ENCODE results near the gene SAMD10.

Gene SAMD10

DNA sequence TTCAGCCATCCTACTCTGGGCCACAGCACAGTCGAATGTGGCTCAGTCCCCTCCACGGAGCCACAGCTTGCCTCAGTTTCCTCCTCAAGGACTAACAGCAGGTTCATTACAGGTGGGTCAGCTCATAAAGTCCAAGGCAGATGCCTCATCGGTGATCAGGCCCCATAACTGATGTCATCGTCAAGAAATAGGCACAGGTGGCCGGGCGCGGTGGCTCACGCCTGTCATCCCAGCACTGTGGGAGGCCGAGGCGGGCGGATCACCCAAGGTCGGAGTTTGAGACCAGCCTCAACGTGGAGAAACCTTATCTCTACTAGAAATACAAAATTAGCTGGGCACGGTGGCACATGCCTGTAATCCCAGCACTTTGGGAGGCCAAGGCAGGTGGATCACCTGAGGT is 26.7 kb downstream of the SAMD10 start:
- Histone ChIP-seq H3K79me2 (ENCODE audit: insufficient read depth, low read length) (no peaks in the 10 kb centered on the region), H3K9ac (ENCODE audit: low read length) (no peak overlapping the region), H3K9me3 (ENCODE audit: low read length) (no peaks in the 10 kb centered on the region), H3K36me3 (ENCODE audit: insufficient read depth, low read length) (no peaks in the 10 kb centered on the region), H3K4me2 (ENCODE audit: low read length) (no peak overlapping the region), H3K9me2 (ENCODE audit: low read depth, low read length) (no peaks in the 10 kb centered on the region), H2AFZ (ENCODE audit: low read length) (no peak overlapping the region), H3K27ac (ENCODE audit: low read depth, low read length, poor library complexity, severe bottlenecking) (no peak overlapping the region), H4K20me1 (ENCODE audit: insufficient read depth, low read length) (no peaks in the 10 kb centered on the region), H3K4me1 (ENCODE audit: insufficient read depth, low read length, severe bottlenecking) (peaks cover 69% of the 10 kb centered on the region), H3K4me3 (ENCODE audit: low read depth, low read length, poor library complexity, severe bottlenecking) (no peak overlapping the region), H3K27me3 (ENCODE audit: insufficient read depth, low read length) (no peaks in the 10 kb centered on the region), H3F3A (ENCODE audit: insufficient read depth, low read length) (no peaks in the 10 kb centered on the region)
- TF ChIP-seq, protein P1, sequence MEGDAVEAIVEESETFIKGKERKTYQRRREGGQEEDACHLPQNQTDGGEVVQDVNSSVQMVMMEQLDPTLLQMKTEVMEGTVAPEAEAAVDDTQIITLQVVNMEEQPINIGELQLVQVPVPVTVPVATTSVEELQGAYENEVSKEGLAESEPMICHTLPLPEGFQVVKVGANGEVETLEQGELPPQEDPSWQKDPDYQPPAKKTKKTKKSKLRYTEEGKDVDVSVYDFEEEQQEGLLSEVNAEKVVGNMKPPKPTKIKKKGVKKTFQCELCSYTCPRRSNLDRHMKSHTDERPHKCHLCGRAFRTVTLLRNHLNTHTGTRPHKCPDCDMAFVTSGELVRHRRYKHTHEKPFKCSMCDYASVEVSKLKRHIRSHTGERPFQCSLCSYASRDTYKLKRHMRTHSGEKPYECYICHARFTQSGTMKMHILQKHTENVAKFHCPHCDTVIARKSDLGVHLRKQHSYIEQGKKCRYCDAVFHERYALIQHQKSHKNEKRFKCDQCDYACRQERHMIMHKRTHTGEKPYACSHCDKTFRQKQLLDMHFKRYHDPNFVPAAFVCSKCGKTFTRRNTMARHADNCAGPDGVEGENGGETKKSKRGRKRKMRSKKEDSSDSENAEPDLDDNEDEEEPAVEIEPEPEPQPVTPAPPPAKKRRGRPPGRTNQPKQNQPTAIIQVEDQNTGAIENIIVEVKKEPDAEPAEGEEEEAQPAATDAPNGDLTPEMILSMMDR (IDR thresholded peaks at IDR 0.05; ENCODE audit: low read length): no peak
- no peak for TF ChIP-seq EZH2 (IDR thresholded peaks at IDR 0.05; ENCODE audit: borderline replicate concordance, low read length)

DNA sequence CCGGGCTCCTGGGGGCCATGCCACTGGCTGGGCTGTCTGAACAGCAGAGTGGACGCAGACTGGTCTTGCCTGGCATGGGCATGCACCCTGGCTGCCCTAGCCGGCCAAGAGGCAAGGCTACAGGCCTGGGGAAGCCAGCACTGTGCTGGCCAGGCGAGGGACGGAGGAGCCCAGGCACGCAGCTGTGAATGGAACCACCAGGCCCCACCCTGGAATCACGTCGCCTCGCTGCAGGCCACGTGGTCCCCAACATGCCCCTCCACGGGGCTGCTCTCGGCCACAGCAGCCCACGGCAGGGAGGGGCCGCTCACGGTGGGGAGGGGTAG is 27.3 kb downstream of the SAMD10 start:
- H3K36me3 ChIP-seq (ENCODE audit: insufficient read depth, low read length): no peaks in the 10 kb centered on the region
- H3K4me2 ChIP-seq (ENCODE audit: low read length): no peak overlapping the region
- H3K4me3 ChIP-seq (ENCODE audit: low read depth, low read length, poor library complexity, severe bottlenecking): no peak overlapping the region
- H3K79me2 ChIP-seq (ENCODE audit: insufficient read depth, low read length): no peaks in the 10 kb centered on the region
- H3K4me1 ChIP-seq (ENCODE audit: insufficient read depth, low read length, severe bottlenecking): peaks cover 63% of the 10 kb centered on the region
- no peaks in the 10 kb centered on the region for H3K9me3 ChIP-seq (ENCODE audit: low read length)
- no peaks in the 10 kb centered on the region for H3K9me2 ChIP-seq (ENCODE audit: low read depth, low read length)
- no peaks in the 10 kb centered on the region for H4K20me1 ChIP-seq (ENCODE audit: insufficient read depth, low read length)
- H2AFZ ChIP-seq (ENCODE audit: low read length): no peak overlapping the region
- no peak overlapping the region for H3K27ac ChIP-seq (ENCODE audit: low read depth, low read length, poor library complexity, severe bottlenecking)
- TF ChIP-seq EZH2 (IDR thresholded peaks at IDR 0.05; ENCODE audit: borderline replicate concordance, low read length): no peak
- TF ChIP-seq, protein P1 (IDR thresholded peaks at IDR 0.05; ENCODE audit: low read length): no peak
- no peak overlapping the region for H3K9ac ChIP-seq (ENCODE audit: low read length)
- H3K27me3 ChIP-seq (ENCODE audit: insufficient read depth, low read length): no peaks in the 10 kb centered on the region
- H3F3A ChIP-seq (ENCODE audit: insufficient read depth, low read length): no peaks in the 10 kb centered on the region

DNA sequence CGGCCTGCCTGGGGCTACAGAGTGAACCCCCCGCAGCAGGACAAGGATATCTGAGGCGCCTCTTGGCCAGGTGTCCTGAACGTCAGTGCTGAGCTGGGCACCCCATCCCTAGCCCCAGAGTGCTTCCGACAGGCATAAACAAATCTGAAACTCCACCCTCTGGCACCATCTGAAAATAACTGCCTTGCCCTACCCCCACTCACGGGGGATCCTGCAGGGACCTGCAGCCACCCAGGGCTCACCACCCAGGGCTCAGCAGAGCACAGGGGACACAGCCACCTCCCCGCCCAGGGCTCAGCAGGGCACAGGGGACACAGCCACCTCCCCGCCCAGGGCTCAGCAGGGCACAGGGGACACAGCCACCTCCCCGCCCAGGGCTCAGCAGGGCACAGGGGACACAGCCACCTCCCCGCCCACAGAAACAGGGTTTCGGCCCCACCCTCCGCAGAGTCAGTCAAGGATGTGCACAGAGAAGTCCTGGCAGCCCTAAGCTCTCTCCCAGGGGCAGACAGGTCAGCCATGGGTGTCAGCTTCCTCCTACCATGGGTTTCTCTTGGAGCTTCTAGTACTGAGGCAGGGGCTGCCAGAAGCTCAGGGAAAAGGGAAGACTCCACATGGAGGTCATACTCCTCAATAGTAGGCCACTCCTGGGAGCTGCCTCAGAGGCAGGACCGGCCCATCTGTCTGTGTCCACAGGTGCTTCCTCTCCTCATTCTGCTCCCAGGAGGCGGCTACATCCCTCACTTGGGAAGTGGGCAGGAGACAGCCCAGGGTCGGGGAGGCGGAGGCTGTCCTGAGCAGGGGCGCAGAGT is 27.8 kb downstream of the SAMD10 start:
- no peak overlapping the region for H3K4me3 ChIP-seq (ENCODE audit: low read depth, low read length, poor library complexity, severe bottlenecking)
- H4K20me1 ChIP-seq (ENCODE audit: insufficient read depth, low read length): no peaks in the 10 kb centered on the region
- H3K9me2 ChIP-seq (ENCODE audit: low read depth, low read length): no peaks in the 10 kb centered on the region
- H3F3A ChIP-seq (ENCODE audit: insufficient read depth, low read length): no peaks in the 10 kb centered on the region
- TF ChIP-seq, protein P1 (IDR thresholded peaks at IDR 0.05; ENCODE audit: low read length): no peak
- no peak for TF ChIP-seq EZH2 (IDR thresholded peaks at IDR 0.05; ENCODE audit: borderline replicate concordance, low read length)
- H3K9me3 ChIP-seq (ENCODE audit: low read length): no peaks in the 10 kb centered on the region
- H3K4me1 ChIP-seq (ENCODE audit: insufficient read depth, low read length, severe bottlenecking): peaks cover 57% of the 10 kb centered on the region
- no peak overlapping the region for H3K27ac ChIP-seq (ENCODE audit: low read depth, low read length, poor library complexity, severe bottlenecking)
- no peak overlapping the region for H3K4me2 ChIP-seq (ENCODE audit: low read length)
- no peaks in the 10 kb centered on the region for H3K27me3 ChIP-seq (ENCODE audit: insufficient read depth, low read length)
- no peaks in the 10 kb centered on the region for H3K36me3 ChIP-seq (ENCODE audit: insufficient read depth, low read length)
- H2AFZ ChIP-seq (ENCODE audit: low read length): no peak overlapping the region
- no peak overlapping the region for H3K9ac ChIP-seq (ENCODE audit: low read length)
- no peaks in the 10 kb centered on the region for H3K79me2 ChIP-seq (ENCODE audit: insufficient read depth, low read length)
